SK-N-SH treated with all-trans-retinoic acid at 6 μM for 48 hours (cell line): ENCODE data around the gene ZNF146.

Experiments used
- ARNTL ChIP-seq: fragments of 450-650 bp; formaldehyde crosslinking; IDR thresholded peaks from 2 replicates; pipeline ENCODE4 v1.5.0; 2020; ENCODE audit warnings: low read depth, mild to moderate bottlenecking, moderate library complexity, borderline replicate concordance
- GLIS3 ChIP-seq: fragments of 250-450 bp; sonication (Bioruptor Pico); IDR thresholded peaks from 2 replicates; pipeline ENCODE4 v1.5.0; 2020; ENCODE audit warnings: mild to moderate bottlenecking, moderate library complexity
- ISL1 ChIP-seq: fragments of 250-450 bp; sonication (Bioruptor Pico); IDR thresholded peaks from 2 replicates; pipeline ENCODE4 v2.1.2; 2022; ENCODE audit warnings: mild to moderate bottlenecking, moderate library complexity
- OSR1 ChIP-seq: fragments of 250-450 bp; sonication (Bioruptor Pico); IDR thresholded peaks from 2 replicates; pipeline ENCODE4 v1.8.0; 2022; ENCODE audit warnings: moderate library complexity, mild to moderate bottlenecking, inconsistent platforms
- RARB ChIP-seq: fragments of 250-450 bp; sonication (Bioruptor Pico); IDR thresholded peaks from 2 replicates; pipeline ENCODE4 v1.8.0; 2021; ENCODE audit warnings: mild to moderate bottlenecking, moderate library complexity
- TSHZ2 ChIP-seq: fragments of 250-450 bp; sonication (Bioruptor Pico); IDR thresholded peaks from 2 replicates; pipeline ENCODE4 v1.5.0; 2020; ENCODE audit warnings: mild to moderate bottlenecking, moderate library complexity
- ZFP30 ChIP-seq: fragments of 450-650 bp; formaldehyde crosslinking; IDR thresholded peaks from 2 replicates; pipeline ENCODE4 v1.5.0; 2022; ENCODE audit warnings: mild to moderate bottlenecking, moderate library complexity
- ZNF8 ChIP-seq: fragments of 450-650 bp; formaldehyde crosslinking; IDR thresholded peaks from 2 replicates; pipeline ENCODE4 v1.5.0; 2020; ENCODE audit warnings: mild to moderate bottlenecking, moderate library complexity
- TF ChIP-seq, protein P1 (sequence below): fragments of 250-450 bp; sonication (Bioruptor Pico); IDR thresholded peaks from 2 replicates; pipeline ENCODE4 v1.8.0; 2020; ENCODE audit warnings: mild to moderate bottlenecking, moderate library complexity, borderline replicate concordance
- TF ChIP-seq, protein P2 (sequence below): fragments of 250-450 bp; sonication (Bioruptor Pico); IDR thresholded peaks from 2 replicates; pipeline ENCODE4 v1.8.0; 2021; ENCODE audit warnings: low read depth, mild to moderate bottlenecking, moderate library complexity, borderline replicate concordance
- TF ChIP-seq, protein P3 (sequence below): fragments of 250-450 bp; sonication (Bioruptor Pico); IDR thresholded peaks from 2 replicates; pipeline ENCODE4 v1.5.1; 2021; ENCODE audit warnings: mild to moderate bottlenecking, moderate library complexity
- TF ChIP-seq, protein P4 (sequence below): fragments of 250-450 bp; sonication (Bioruptor Pico); IDR thresholded peaks from 2 replicates; pipeline ENCODE4 v1.5.1; 2020; ENCODE audit warnings: low read depth, mild to moderate bottlenecking, moderate library complexity

GRCh38 chr19:36265064-36265463 lies 50.2 kb downstream of the ZNF146 start:
- TF ChIP-seq, protein P1, sequence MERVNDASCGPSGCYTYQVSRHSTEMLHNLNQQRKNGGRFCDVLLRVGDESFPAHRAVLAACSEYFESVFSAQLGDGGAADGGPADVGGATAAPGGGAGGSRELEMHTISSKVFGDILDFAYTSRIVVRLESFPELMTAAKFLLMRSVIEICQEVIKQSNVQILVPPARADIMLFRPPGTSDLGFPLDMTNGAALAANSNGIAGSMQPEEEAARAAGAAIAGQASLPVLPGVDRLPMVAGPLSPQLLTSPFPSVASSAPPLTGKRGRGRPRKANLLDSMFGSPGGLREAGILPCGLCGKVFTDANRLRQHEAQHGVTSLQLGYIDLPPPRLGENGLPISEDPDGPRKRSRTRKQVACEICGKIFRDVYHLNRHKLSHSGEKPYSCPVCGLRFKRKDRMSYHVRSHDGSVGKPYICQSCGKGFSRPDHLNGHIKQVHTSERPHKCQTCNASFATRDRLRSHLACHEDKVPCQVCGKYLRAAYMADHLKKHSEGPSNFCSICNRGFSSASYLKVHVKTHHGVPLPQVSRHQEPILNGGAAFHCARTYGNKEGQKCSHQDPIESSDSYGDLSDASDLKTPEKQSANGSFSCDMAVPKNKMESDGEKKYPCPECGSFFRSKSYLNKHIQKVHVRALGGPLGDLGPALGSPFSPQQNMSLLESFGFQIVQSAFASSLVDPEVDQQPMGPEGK = no peak
- no peak for TF ChIP-seq ARNTL (CRISPR knock-in tag)
- TF ChIP-seq RARB (CRISPR knock-in tag) = no peak
- no peak for TF ChIP-seq ZNF8 (CRISPR knock-in tag)
- no peak for TF ChIP-seq OSR1 (CRISPR knock-in tag)
- TF ChIP-seq GLIS3 (CRISPR knock-in tag) = no peak
- TF ChIP-seq ZFP30 = no peak
- TF ChIP-seq, protein P2, sequence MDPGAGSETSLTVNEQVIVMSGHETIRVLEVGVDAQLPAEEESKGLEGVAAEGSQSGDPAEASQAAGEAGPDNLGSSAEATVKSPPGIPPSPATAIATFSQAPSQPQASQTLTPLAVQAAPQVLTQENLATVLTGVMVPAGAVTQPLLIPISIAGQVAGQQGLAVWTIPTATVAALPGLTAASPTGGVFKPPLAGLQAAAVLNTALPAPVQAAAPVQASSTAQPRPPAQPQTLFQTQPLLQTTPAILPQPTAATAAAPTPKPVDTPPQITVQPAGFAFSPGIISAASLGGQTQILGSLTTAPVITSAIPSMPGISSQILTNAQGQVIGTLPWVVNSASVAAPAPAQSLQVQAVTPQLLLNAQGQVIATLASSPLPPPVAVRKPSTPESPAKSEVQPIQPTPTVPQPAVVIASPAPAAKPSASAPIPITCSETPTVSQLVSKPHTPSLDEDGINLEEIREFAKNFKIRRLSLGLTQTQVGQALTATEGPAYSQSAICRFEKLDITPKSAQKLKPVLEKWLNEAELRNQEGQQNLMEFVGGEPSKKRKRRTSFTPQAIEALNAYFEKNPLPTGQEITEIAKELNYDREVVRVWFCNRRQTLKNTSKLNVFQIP (CRISPR knock-in tag) = no peak
- no peak for TF ChIP-seq ISL1
- TF ChIP-seq, protein P3, sequence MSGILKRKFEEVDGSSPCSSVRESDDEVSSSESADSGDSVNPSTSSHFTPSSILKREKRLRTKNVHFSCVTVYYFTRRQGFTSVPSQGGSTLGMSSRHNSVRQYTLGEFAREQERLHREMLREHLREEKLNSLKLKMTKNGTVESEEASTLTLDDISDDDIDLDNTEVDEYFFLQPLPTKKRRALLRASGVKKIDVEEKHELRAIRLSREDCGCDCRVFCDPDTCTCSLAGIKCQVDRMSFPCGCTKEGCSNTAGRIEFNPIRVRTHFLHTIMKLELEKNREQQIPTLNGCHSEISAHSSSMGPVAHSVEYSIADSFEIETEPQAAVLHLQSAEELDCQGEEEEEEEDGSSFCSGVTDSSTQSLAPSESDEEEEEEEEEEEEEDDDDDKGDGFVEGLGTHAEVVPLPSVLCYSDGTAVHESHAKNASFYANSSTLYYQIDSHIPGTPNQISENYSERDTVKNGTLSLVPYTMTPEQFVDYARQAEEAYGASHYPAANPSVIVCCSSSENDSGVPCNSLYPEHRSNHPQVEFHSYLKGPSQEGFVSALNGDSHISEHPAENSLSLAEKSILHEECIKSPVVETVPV (CRISPR knock-in tag) = no peak
- TF ChIP-seq, protein P4, sequence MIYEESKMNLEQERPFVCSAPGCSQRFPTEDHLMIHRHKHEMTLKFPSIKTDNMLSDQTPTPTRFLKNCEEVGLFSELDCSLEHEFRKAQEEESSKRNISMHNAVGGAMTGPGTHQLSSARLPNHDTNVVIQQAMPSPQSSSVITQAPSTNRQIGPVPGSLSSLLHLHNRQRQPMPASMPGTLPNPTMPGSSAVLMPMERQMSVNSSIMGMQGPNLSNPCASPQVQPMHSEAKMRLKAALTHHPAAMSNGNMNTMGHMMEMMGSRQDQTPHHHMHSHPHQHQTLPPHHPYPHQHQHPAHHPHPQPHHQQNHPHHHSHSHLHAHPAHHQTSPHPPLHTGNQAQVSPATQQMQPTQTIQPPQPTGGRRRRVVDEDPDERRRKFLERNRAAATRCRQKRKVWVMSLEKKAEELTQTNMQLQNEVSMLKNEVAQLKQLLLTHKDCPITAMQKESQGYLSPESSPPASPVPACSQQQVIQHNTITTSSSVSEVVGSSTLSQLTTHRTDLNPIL (CRISPR knock-in tag) = no peak
- no peak for TF ChIP-seq TSHZ2 (CRISPR knock-in tag)
